LNCAP (cell line): ENCODE data around the gene RPL29.

Experiments
- CTCF ChIP-seq: fragments of 450-650 bp; IDR thresholded peaks from 2 replicates; pipeline ENCODE4 v1.5.1; 2017; ENCODE audit warnings: mild to moderate bottlenecking

RPL29 gene

GRCh38 chr3:51982838-51983577, 12.7 kb downstream of the RPL29 start, which contains the start of gene ACY1:
TSS of gene ACY1 (plus strand) at chr3:51983535. CDS start at chr3:51984065, 530 bp downstream.
- no peak; the same call in 1 of the 2 replicates for TF ChIP-seq CTCF

DNA sequence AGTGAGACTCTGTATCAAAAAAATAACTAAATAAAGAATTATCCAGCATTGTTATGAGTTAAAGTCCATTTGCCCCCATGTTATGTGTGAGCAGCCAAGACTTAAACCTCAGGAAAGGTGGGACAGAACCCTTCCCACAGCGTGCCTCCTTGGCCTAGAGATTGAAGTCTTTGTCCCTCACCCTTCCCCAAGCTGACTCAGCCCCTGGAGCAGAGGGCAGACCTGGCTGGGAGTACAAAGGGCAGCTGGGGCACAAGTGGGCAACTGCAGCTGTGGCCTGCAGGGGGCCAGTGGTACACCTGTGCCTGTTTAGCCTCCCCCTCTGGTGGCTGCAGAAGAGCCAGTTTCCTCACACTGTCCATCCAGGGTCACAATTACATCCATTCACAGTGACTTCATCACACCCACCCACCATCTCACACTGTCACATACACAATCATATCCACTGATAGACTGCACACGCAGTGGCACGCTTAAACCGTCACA, 13.3 kb downstream of the RPL29 start:
- peak; percentile 67 for TF ChIP-seq CTCF

- TF ChIP-seq CTCF, result no peak
Observed at GRCh38 chr3:51980253-51980652, 15.4 kb downstream of the RPL29 start.

DNA sequence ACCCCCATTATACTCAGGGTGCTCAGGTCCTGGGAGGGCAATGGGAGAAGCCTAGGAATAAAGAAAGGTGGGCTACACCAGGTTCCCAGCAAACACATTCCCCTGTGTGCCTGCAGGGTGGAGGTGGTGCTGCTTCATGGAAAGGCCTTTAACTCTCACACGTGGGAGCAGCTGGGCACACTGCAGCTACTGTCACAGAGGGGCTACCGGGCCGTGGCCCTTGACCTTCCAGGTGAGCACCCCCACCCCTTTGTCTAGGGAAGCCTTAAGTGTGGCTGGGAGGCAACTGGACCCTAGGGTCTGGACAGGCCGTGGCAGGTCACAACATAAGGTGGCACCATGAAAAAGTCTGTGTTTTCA, 17.6 kb downstream of the RPL29 start:
- TF ChIP-seq CTCF, result no peak

- TF ChIP-seq CTCF, result no peak
Observed at GRCh38 chr3:51977446-51978142, 18.1 kb downstream of the RPL29 start.

DNA sequence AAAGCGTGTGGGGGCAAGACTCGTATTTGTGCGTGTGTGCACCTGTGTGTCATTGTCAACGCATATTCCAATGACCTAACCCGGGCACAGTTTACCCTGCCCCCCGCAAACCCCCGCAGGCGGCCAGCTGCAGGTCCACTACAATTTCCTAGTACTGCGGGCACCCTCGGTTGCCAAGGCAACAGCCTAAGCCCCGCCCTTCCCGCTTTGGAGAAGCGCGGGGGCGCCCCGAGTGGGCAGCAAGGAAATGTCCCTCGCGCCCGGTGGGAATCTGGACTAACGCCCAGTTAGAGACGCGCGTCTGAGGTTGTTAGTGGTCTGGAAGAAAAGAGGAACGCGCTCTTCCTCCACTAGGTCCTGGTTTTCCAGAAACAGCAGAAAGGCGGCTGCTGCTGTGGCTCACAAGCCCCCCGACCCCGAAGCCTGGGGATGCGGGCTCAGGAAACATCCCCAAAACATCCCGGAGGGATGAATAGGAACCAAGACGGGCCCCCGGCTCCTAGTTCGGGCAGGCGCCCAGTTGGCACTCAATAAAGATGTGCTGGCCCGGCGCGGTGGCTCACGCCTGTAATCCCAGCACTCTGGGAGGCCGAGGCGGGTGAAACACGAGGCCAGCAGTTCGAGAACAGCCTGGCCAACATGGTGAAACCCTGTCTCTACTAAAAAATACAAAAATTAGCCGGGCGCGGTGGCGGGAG, 19.7 kb downstream of the RPL29 start:
- TF ChIP-seq CTCF, result no peak

- TF ChIP-seq CTCF, result no peak
Observed at GRCh38 chr3:51974963-51975851, 20.5 kb downstream of the RPL29 start, which contains the start of gene ABHD14A. TSS of gene ABHD14A (plus strand) at chr3:51975064. CDS start at chr3:51975136, 72 bp downstream.
